Astrocyte (in vitro differentiated cells and primary cell): ENCODE data around the gene TFF3. TPM values are rescaled to one million over a fixed set of nuclear protein-coding genes. Genes with fewer than 3 reads are reported as not detected.

Experiments
- DNase-seq: peaks from one replicate; pipeline ENCODE4 v3.0.0-alpha.2; 2010; ENCODE audit warnings: low read depth
- FAIRE-seq: peaks from 2 replicates; lab custom pipeline; 2011; peaks lifted over from hg19 to GRCh38; lab: Jason Lieb, UNC
- H2AFZ ChIP-seq: 2 replicates; pipeline ENCODE4 v1.6.0; 2012; ENCODE audit warnings: low read depth, low read length, inconsistent platforms
- H3K27ac ChIP-seq: 2 replicates; pipeline ENCODE4 v1.5.1; 2011; ENCODE audit warnings: low read depth, low read length, inconsistent platforms
- H3K27me3 ChIP-seq: 2 replicates; pipeline ENCODE4 v1.6.0; 2011; ENCODE audit warnings: low read length, inconsistent platforms; ENCODE audit not compliant: insufficient read depth
- H3K36me3 ChIP-seq: 2 replicates; pipeline ENCODE4 v1.5.1; 2011; ENCODE audit warnings: low read length, inconsistent platforms; ENCODE audit not compliant: insufficient read depth
- H3K4me1 ChIP-seq: 2 replicates; pipeline ENCODE4 v1.5.1; 2011; ENCODE audit warnings: low read length, inconsistent platforms; ENCODE audit not compliant: insufficient read depth
- H3K4me2 ChIP-seq: 2 replicates; pipeline ENCODE4 v1.6.0; 2012; ENCODE audit warnings: low read length, inconsistent platforms
- H3K4me3 ChIP-seq: 2 replicates; pipeline ENCODE4 v1.5.1; 2011; ENCODE audit warnings: low read depth, mild to moderate bottlenecking, low read length, inconsistent platforms; ENCODE audit not compliant: insufficient read depth
- H3K79me2 ChIP-seq: 2 replicates; pipeline ENCODE4 v1.6.0; 2012; ENCODE audit warnings: mild to moderate bottlenecking, low read length, inconsistent platforms; ENCODE audit not compliant: insufficient read depth
- H3K9ac ChIP-seq: 2 replicates; pipeline ENCODE4 v1.6.0; 2012; ENCODE audit warnings: mild to moderate bottlenecking, low read length, inconsistent platforms
- H3K9me3 ChIP-seq: 2 replicates; pipeline ENCODE4 v1.5.1; 2012; ENCODE audit warnings: low read depth, mild to moderate bottlenecking, low read length, inconsistent platforms; ENCODE audit not compliant: insufficient read depth
- H4K20me1 ChIP-seq: 2 replicates; pipeline ENCODE4 v1.6.0; 2012; ENCODE audit warnings: low read length, inconsistent platforms; ENCODE audit not compliant: insufficient read depth
- H3K27ac Mint-ChIP-seq: one replicate; pipeline ENCODE4 v1.8.0; 2021; ENCODE audit warnings: mild to moderate bottlenecking, mixed read lengths; ENCODE audit not compliant: unreplicated experiment
- H3K27me3 Mint-ChIP-seq: one replicate; pipeline ENCODE4 v1.8.0; 2021; ENCODE audit warnings: low read depth, mixed read lengths; ENCODE audit not compliant: unreplicated experiment
- H3K36me3 Mint-ChIP-seq: one replicate; pipeline ENCODE4 v1.8.0; 2021; ENCODE audit warnings: low read depth, mixed read lengths; ENCODE audit not compliant: unreplicated experiment
- H3K4me1 Mint-ChIP-seq: one replicate; pipeline ENCODE4 v1.8.0; 2021; ENCODE audit warnings: low read depth, mixed read lengths; ENCODE audit not compliant: unreplicated experiment
- H3K4me3 Mint-ChIP-seq: one replicate; pipeline ENCODE4 v1.8.0; 2021; ENCODE audit warnings: mild to moderate bottlenecking, moderate library complexity, mixed read lengths; ENCODE audit not compliant: unreplicated experiment
- H3K9me3 Mint-ChIP-seq: one replicate; pipeline ENCODE4 v1.8.0; 2021; ENCODE audit warnings: mild to moderate bottlenecking, mixed read lengths; ENCODE audit not compliant: unreplicated experiment
- CTCF ChIP-seq: IDR thresholded peaks from 2 replicates; pipeline ENCODE4 v1.5.1; 2011; ENCODE audit warnings: low read depth, mild to moderate bottlenecking, inconsistent platforms, low read length, moderate library complexity; ENCODE audit not compliant: insufficient read depth
- EZH2 ChIP-seq: IDR thresholded peaks from 2 replicates; pipeline ENCODE4 v1.6.1; 2012; ENCODE audit warnings: mild to moderate bottlenecking, low read length, inconsistent platforms; ENCODE audit not compliant: insufficient read depth
- total RNA-seq: library from RNA; stranded (reverse); gene quantifications from 2 replicates; pipeline ENCODE4 v1.2.1, GENCODE V29; 2021

Gene TFF3
- total RNA-seq, 1 donor from 2014 or later, result not detected

GRCh38 chr21:42360317-42360716 lies 45.1 kb upstream of the TFF3 start:
- H3K4me1 ChIP-seq, result no peaks in the 10 kb centered on the region
- peaks cover 35% of the 10 kb centered on the region for H3K27me3 Mint-ChIP-seq
- no peaks in the 10 kb centered on the region for H3K27me3 ChIP-seq
- no peak overlapping the region for H3K4me3 ChIP-seq
- FAIRE-seq (no peak), DNase-seq (no peak)
- no peaks in the 10 kb centered on the region for H3K36me3 Mint-ChIP-seq
- H3K4me2 ChIP-seq, result no peak overlapping the region
- no peaks in the 10 kb centered on the region for H3K9me3 ChIP-seq
- no peak overlapping the region for H3K27ac Mint-ChIP-seq
- H3K9ac ChIP-seq, result no peak overlapping the region
- H4K20me1 ChIP-seq, result no peaks in the 10 kb centered on the region
- H3K79me2 ChIP-seq, result no peaks in the 10 kb centered on the region
- TF ChIP-seq EZH2, result no peak
- no peak for TF ChIP-seq CTCF
- no peak overlapping the region for H2AFZ ChIP-seq
- no peak overlapping the region for H3K4me3 Mint-ChIP-seq
- no peak overlapping the region for H3K27ac ChIP-seq
- H3K36me3 ChIP-seq, result no peaks in the 10 kb centered on the region
- H3K4me1 Mint-ChIP-seq, result no peaks in the 10 kb centered on the region
- peaks cover 11% of the 10 kb centered on the region for H3K9me3 Mint-ChIP-seq

GRCh38 chr21:42358937-42359336 lies 43.7 kb upstream of the TFF3 start:
- H2AFZ ChIP-seq, result no peak overlapping the region
- FAIRE-seq, result no peak
- H3K9me3 Mint-ChIP-seq, result peaks cover 20% of the 10 kb centered on the region

More at GRCh38 chr21:42358937-42359336, 43.7 kb upstream of the TFF3 start:
- no peaks in the 10 kb centered on the region for H3K79me2 ChIP-seq
- TF ChIP-seq CTCF, result no peak
- no peak for TF ChIP-seq EZH2
- no peaks in the 10 kb centered on the region for H3K27me3 ChIP-seq
- no peaks in the 10 kb centered on the region for H4K20me1 ChIP-seq
- DNase-seq, result no peak
- peaks cover 29% of the 10 kb centered on the region for H3K27me3 Mint-ChIP-seq
- H3K4me3 Mint-ChIP-seq, result no peak overlapping the region
- H3K27ac ChIP-seq, result no peak overlapping the region
- H3K4me3 ChIP-seq, result no peak overlapping the region
- H3K36me3 ChIP-seq, result no peaks in the 10 kb centered on the region
- H3K9ac ChIP-seq, result no peak overlapping the region
- H3K36me3 Mint-ChIP-seq, result no peaks in the 10 kb centered on the region
- no peaks in the 10 kb centered on the region for H3K4me1 ChIP-seq
- no peaks in the 10 kb centered on the region for H3K9me3 ChIP-seq
- no peak overlapping the region for H3K27ac Mint-ChIP-seq
- no peaks in the 10 kb centered on the region for H3K4me1 Mint-ChIP-seq
- H3K4me2 ChIP-seq, result no peak overlapping the region
